K562 (cell line): Measurements from ENCODE around the gene PDCD11. TPM values are rescaled to one million over a fixed set of nuclear protein-coding genes. Genes with fewer than 3 reads are reported as not detected.
A peak's percentile ranks its signal among the peaks of the same experiment; 100 is the strongest.

ENCODE experiments used
- E2F1 ChIP-seq: sonication (generic); formaldehyde crosslinking; IDR thresholded peaks from 2 replicates; pipeline ENCODE4 v1.8.1; 2023; ENCODE audit warnings: mild to moderate bottlenecking, missing genetic modification reagents, moderate library complexity
- E2F5 ChIP-seq: sonication (generic); formaldehyde crosslinking; IDR thresholded peaks from 2 replicates; pipeline ENCODE4 v1.8.0; 2022; ENCODE audit warnings: mild to moderate bottlenecking, missing genetic modification reagents
- ELF1 ChIP-seq: fragments of 200-800 bp; sonication (Bioruptor generic); IDR thresholded peaks from 2 replicates; pipeline ENCODE4 v1.6.1; 2016; ENCODE audit warnings: missing genetic modification characterization, missing compliant biosample characterization
- GTF2A2 ChIP-seq: IDR thresholded peaks from 2 replicates; pipeline ENCODE4 v1.6.1; 2016; ENCODE audit warnings: mild to moderate bottlenecking, missing genetic modification characterization, missing compliant biosample characterization
- ID3 ChIP-seq, 2 experiments: fragments of 250-450 bp in 1 of 2; fragments of 450-650 bp in 1 of 2; sonication (Bioruptor Pico) in 1 of 2; IDR thresholded peaks; 2 replicates each; pipeline versions ENCODE4 v1.6.1 to v1.8.0; 2016 to 2021; ENCODE audit warnings: mild to moderate bottlenecking in 2 of 2, moderate library complexity in 2 of 2, missing compliant biosample characterization in 1 of 2, missing genetic modification characterization in 1 of 2
- KHSRP ChIP-seq: fragments of 450-650 bp; IDR thresholded peaks from 2 replicates; pipeline ENCODE4 v1.6.1; 2017
- MXD1 ChIP-seq: fragments of 250-450 bp; sonication (Bioruptor Pico); IDR thresholded peaks from 2 replicates; pipeline ENCODE4 v1.8.0; 2021; ENCODE audit warnings: borderline replicate concordance, mild to moderate bottlenecking, moderate library complexity; ENCODE audit not compliant: poor library complexity, severe bottlenecking
- NCOA2 ChIP-seq, 2 experiments: fragments of 450-650 bp; IDR thresholded peaks; 2 replicates each; pipeline ENCODE4 v1.6.1; 2018; ENCODE audit warnings: mild to moderate bottlenecking in 2 of 2, moderate library complexity in 1 of 2; ENCODE audit not compliant: partially characterized antibody in 2 of 2
- NCOA4 ChIP-seq: fragments of 450-650 bp; IDR thresholded peaks from 2 replicates; pipeline ENCODE4 v1.6.1; 2018; ENCODE audit warnings: mild to moderate bottlenecking; ENCODE audit not compliant: partially characterized antibody
- NEUROD1 ChIP-seq: fragments of 150-350 bp; IDR thresholded peaks from 2 replicates; pipeline ENCODE4 v1.6.1; 2014; ENCODE audit warnings: borderline replicate concordance, low read length, low read depth; ENCODE audit not compliant: partially characterized antibody
- SNAPC5 ChIP-seq: fragments of 250-450 bp; sonication (Bioruptor Pico); IDR thresholded peaks from 2 replicates; pipeline ENCODE4 v1.8.0; 2021; ENCODE audit warnings: moderate library complexity, mild to moderate bottlenecking, inconsistent platforms
- SRF ChIP-seq, 2 experiments: fragments of 250-450, 450-650 bp in 1 of 2; sonication (Bioruptor Pico) in 1 of 2; sonication (generic) in 1 of 2; formaldehyde crosslinking; IDR thresholded peaks; 2 replicates each; pipeline versions ENCODE4 v1.5.0 to v1.5.1; 2020 to 2022; ENCODE audit warnings: mild to moderate bottlenecking in 1 of 2, missing genetic modification reagents in 1 of 2
- TGIF2 ChIP-seq: sonication (generic); formaldehyde crosslinking; IDR thresholded peaks from 2 replicates; pipeline ENCODE4 v1.8.1; 2022; ENCODE audit warnings: mild to moderate bottlenecking, missing genetic modification reagents, moderate library complexity
- ZBTB34 ChIP-seq: fragments of 250-450 bp; sonication (Bioruptor Pico); IDR thresholded peaks from 2 replicates; pipeline ENCODE4 v1.8.0; 2021; ENCODE audit warnings: mild to moderate bottlenecking, moderate library complexity
- ZFP91 ChIP-seq: sonication (generic); formaldehyde crosslinking; IDR thresholded peaks from 2 replicates; pipeline ENCODE4 v1.8.0; 2022; ENCODE audit warnings: mild to moderate bottlenecking, missing genetic modification reagents
- ZNF280B ChIP-seq: fragments of 250-450 bp; sonication (Bioruptor Pico); IDR thresholded peaks from 2 replicates; pipeline ENCODE4 v1.5.1; 2021; ENCODE audit warnings: mild to moderate bottlenecking
- ZNF57 ChIP-seq: fragments of 450-650 bp; formaldehyde crosslinking; IDR thresholded peaks from 2 replicates; pipeline ENCODE4 v1.4.0; 2020; ENCODE audit warnings: mild to moderate bottlenecking, moderate library complexity
- ZNF586 ChIP-seq: fragments of 450-650 bp; formaldehyde crosslinking; conservative IDR thresholded peaks from 2 replicates; pipeline ENCODE4 v1.4.0; 2020; ENCODE audit warnings: mild to moderate bottlenecking, moderate library complexity
- polyA plus RNA-seq, 8 experiments: library from polyadenylated mRNA; depleted of rRNA in 4 of 8; stranded (reverse) in 5 of 8; unstranded in 3 of 8; fragments of >200 nt; fragmentation: Nextera tagmentation in 2 of 8; fragmentation: Illumina TruSeq in 1 of 8; extraction: Ambion mirVana in 2 of 8; extraction: Trizol in 1 of 8; gene quantifications; 2 replicates each; pipeline versions ENCODE4 v1.2.1 to v1.2.3, GENCODE V29; 2011 to 2014; ENCODE audit warnings: inconsistent platforms in 1 of 8, missing spikeins in 1 of 8
- total RNA-seq, 7 experiments: library from RNA; depleted of rRNA in 6 of 7; stranded (reverse); fragments of >200 nt in 6 of 7; fragmentation: Illumina TruSeq in 2 of 7; extraction: Trizol in 2 of 7; gene quantifications; 2 replicates each; pipeline versions ENCODE4 v1.2.1 to v1.2.3, GENCODE V29; 2011 to 2021; ENCODE audit warnings: low replicate concordance in 1 of 7

Gene PDCD11
- total and polyA plus RNA-seq, 9 of the 15 experiments (the other 6 are each of a cell fraction or from before 2014, with no cell fraction given): 14.8 to 73.8 (median 50.0) TPM

GRCh38 chr10:103396067-103396788 is at the start of gene PDCD11, which contains the start of gene ATP5MK (continued):
- TF ChIP-seq SRF (CRISPR knock-in tag; IDR thresholded peaks at IDR 0.05): peak in 1 of 2 experiments; percentile 30; a peak in 1 of 4 replicates
- TF ChIP-seq ZNF586 (CRISPR knock-in tag): no peak
- no peak for TF ChIP-seq ZNF57 (CRISPR knock-in tag)
- TF ChIP-seq GTF2A2: no peak
- TF ChIP-seq KHSRP: no peak
- TF ChIP-seq E2F1: 0 out of 2 replicates have a peak, but pooled peaks have one; percentile 12
- TF ChIP-seq NEUROD1: peak; percentile 67
- TF ChIP-seq ZBTB34 (CRISPR knock-in tag): no peak
- TF ChIP-seq MXD1 (CRISPR knock-in tag): no peak
- TF ChIP-seq ZNF280B (CRISPR knock-in tag): no peak
- TF ChIP-seq TGIF2 (CRISPR knock-in tag): no peak
- no peak for TF ChIP-seq NCOA2 (IDR thresholded peaks at IDR 0.05; ENCODE audit: partially characterized antibody in 2 of 2)
- TF ChIP-seq ELF1 (tag): peak; percentile 58
- no peak for TF ChIP-seq E2F5 (CRISPR knock-in tag)
- no peak for TF ChIP-seq ZFP91
- TF ChIP-seq ID3 (CRISPR knock-in tag; IDR thresholded peaks at IDR 0.05): no peak
- no peak for TF ChIP-seq ID3 (tag; IDR thresholded peaks at IDR 0.05)
- TF ChIP-seq SNAPC5 (CRISPR knock-in tag): no peak
- no peak for TF ChIP-seq NCOA4
